ENCODE measurements around the gene OR4S2.

OR4S2 gene, protein sequence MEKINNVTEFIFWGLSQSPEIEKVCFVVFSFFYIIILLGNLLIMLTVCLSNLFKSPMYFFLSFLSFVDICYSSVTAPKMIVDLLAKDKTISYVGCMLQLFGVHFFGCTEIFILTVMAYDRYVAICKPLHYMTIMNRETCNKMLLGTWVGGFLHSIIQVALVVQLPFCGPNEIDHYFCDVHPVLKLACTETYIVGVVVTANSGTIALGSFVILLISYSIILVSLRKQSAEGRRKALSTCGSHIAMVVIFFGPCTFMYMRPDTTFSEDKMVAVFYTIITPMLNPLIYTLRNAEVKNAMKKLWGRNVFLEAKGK

DNA sequence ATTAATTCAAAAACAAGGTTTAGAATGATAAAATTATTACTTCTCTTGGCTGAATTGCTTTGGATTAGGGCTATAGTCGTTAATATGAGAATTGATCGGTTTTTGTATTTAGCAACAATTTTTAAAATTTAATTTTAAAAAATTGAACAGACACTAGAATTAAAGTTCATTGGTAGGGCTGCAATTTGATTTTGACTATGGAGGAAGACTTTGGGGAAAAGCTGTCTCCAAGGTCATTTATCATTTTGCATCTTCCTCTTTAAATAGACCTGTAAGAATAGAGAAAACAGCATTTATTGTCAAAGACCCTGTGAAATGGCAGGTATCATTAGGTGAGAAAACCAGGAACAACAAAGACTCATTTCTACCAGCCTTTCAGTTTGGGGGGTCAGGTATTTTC lies at the start of gene OR4S2:
Gene OR4S2 (plus strand): TSS at position 301 of the 400 bp plus-strand sequence. CDS start 2,577 bp downstream, outside the sequence.
- DNase-seq, result no peak

DNA sequence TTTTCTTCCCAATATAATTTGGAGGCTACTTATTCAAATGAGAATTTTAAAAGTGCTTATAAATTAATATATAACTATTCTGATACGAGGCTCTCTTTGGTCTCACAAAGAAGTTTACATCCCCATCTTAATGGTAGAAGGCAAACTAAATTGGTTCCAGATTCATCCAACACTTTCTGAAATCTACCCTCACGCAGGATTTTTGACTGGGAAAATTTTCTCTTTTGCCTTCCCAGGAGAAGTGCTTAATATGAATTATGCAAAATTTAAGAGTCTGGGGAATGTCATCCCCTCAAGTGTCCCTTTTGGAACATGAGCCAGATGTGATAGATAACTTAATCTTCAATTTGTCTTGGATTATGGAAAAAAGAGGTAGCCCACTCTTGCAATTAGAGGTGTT lies 40.6 kb upstream of the OR4S2 start, which contains the start of gene OR4C11:
Gene OR4C11 (minus strand): TSS at position 101 of the 400 bp plus-strand sequence. CDS start 3,272 bp downstream, outside the sequence.
- no peak for DNase-seq

DNA sequence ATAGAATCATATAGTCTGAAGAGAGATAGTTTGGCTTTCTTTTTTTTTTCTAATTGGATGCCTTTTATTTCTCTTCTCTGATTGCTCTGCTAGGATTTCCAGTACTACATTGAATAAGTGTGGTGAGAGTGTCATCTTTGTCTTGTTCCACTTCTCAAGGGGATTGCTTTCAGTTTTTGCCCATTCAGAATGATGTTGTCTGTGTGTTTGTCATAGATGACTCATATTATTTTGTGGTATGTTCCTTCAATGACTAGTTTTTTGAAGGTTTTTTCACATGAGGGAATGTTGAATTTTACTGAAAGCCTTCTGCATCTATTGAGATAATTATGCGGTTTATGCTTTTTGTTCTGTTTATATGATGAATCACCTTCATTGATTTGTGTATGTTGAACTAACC lies 23.6 kb upstream of the OR4S2 start:
- DNase-seq, result no peak

DNA sequence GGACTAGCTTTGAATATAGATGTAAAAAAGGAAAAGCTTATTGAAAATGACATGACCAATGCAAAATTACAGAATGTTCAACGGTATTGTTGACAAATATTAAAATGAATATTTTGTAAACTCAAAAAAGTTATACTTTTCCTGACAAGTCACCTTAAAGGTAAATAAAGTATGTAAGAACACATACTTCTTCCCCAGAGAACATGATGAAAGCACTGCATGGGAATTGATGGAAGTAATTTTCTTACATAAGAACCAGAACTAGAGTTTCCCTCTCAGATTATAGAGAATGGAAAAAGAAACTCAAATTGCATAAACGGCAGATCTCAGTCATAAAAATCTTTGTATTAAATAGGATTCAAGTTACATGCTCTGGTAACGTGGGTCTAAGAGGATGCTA lies 13.3 kb upstream of the OR4S2 start, which contains the start of gene OR4P4:
Gene OR4P4 (plus strand): TSS at position 301 of the 400 bp plus-strand sequence.
- no peak for DNase-seq

DNA sequence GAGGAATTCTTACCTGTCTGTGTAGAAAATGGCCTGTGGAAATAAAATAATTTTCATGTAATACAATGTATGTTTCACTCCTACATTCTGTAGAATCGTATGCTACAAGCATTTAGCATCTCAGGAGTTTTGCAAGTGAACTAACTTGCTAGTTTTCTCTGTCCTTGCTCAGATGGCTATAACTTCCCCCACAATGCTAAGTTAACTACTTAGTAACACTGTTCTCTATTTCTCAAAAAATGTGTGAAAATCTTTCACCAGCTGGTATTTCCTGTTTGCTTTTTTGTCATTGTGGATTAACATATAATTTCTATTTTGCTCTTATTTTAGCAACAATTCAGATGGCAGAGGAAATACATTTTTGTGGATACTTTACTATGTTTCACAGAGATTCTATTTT lies 4.4 kb downstream of the OR4S2 start:
- DNase-seq, result no peak

DNA sequence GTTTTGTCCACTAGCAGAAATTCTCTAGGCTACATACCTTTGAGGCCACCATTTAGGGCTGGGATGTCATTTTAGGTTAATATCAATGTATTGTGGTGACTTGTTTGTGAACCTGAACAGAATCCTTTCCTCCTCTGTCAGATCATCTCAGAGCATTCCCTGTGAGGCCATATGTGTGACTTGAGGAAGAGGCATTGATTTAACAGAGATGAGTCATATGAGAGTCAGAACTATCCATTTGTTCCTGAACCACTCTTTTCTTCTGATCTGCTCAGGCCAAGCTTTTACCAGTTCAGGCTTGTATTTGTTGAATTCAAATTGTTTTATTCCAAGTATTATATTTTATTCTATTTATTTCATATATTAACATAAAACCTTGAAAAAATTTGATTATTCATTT lies 7.0 kb downstream of the OR4S2 start:
- DNase-seq, result no peak

DNA sequence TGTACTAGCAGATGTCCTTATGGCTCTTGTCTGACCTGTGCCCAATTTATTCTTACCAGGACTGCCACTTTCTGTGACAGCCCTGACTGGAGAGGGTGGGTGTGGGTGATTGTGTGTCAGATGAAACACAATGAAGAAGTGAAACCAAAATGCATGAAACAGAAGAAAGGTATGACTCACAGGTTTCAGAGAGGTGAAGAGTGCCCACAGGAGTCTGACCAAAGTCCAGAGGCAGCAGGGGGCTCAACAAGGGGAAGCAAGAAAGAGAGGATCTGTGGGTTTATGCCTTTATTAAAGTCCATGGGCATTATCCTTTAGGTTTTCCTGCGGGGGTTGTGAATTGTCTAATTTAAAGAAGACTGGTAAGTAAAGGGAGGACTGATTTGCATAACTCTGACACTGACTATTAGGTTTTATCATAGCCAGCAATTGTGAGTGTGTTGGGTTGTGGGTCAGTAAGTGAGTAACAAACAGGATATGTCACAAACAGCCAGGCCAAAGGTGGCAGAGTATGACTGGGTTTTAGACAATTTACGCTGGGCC lies 10.0 kb downstream of the OR4S2 start:
- DNase-seq, result no peak

DNA sequence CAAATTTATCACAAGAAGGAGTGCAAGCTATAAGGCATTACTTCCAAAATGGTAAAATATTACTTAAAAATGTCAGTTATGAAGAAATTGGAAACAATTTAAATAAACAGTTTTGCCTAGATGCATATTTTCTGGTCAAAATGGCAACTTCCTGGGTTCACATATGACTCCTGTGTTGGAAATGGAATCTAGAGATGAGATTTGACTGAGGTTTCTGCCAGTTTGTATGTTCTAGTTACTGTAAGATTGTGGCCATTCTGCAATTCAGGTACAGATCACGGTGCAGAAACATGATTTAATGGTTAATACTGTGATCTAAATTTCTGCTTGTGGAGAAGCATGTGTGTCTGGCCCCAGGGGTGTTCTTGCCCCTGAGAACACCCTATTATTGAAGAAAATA lies 10.5 kb downstream of the OR4S2 start:
- no peak for DNase-seq

DNA sequence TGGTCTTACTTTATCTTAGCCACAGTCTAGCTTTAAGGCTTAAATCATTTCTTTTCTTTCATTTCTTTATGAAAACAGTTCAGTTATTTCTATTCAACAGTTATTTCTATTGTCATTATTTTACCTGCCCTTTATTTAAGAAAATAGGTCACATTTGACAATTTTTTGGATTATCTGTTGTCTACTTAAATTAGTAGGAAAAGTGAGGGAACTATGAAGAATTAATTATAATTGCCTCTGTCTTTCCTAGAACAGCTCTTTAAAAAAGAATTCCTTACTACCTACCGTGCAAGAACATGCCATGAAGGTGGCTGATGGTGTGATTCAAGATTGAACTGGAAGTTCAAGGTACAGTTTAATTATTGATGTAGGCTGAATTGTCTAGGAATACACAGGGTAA lies 13.8 kb downstream of the OR4S2 start, which contains the start of gene OR4C6:
Gene OR4C6 (plus strand): TSS at position 301 of the 400 bp plus-strand sequence. CDS start 2,966 bp downstream, outside the sequence.
- no peak for DNase-seq

DNA sequence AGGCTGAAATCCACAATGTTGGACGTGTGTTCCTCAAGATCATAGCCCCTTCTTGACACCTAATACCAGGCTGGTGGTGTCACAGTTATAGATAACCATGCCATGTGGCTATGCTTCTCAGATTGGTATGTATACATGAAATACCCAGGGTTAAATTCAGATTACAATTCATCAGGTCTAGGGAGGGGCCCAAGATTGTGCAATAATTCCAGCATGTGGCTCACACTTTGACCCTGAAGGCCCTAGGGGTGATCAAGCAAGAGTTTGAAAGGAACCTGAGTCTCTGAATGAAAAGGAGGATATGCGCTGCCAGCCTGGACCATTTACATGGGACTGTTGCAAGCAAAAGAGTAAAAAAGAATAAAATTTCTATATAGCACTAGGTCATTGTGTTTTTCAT lies 21.2 kb downstream of the OR4S2 start:
- DNase-seq, result no peak

DNA sequence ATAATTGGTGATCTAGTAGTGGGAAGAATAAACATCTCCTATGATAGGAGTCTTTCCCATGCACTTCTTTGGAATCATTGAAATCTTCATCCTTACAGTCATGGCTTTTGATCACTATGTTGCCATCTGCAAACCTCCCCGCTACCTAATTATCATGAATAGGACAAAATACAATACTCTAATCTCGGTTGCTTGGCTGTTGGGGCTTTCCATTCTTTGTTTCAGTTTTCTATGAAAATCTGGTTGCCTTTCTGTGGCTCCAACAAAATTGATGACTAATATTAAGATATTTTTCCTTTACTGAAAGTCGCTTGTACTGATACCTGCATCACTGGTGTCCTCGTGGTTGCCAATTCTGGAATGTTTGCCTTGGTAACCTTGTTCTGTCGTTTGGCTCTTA lies 25.7 kb downstream of the OR4S2 start:
- no peak for DNase-seq

DNA sequence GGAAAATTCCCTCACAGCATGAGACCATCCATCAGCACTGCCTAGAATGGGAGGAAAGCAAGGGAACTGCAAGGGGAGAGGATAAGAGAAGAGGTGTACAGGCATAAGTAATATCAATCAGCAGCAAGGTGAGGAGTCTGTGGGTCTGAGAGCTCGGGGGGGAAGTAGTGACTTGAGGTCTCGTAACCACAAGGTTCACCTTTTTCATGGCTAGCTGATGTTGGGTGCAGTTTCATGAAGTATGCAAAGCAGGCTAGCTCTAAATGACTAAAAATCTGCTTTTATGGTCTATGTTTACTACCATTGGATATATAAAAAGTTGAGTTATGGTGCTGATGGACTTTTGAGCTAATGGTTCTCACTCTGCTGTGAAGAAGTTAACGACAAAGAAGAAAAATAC lies 49.7 kb downstream of the OR4S2 start:
- DNase-seq, result no peak

DNA sequence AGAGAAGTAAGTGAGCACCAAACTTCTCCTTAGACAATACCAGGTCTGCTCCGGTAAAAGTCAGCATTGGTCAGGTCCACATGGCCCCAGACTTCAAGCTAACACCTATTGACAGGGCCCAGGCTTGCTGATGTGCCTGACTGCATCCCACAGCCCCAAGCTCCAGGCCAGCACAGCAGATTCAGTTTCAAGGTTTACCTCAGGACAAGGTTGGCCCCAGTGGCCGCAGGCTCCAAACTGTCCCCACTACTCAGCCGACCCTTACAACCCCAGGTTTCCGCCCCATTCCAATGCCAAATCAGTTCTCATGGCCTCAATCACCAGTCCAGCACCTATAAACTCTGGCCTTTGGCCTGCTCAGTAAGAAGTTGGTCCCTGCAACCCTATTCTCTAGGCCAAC lies 53.3 kb downstream of the OR4S2 start:
- no peak for DNase-seq
